ENCODE results near the gene TIMMDC1. TPM values are rescaled to one million over a fixed set of nuclear protein-coding genes. Genes with fewer than 3 reads are reported as not detected.

Gene TIMMDC1
- total RNA-seq, 1 donor from 2014 or later: 93.6 TPM

DNA sequence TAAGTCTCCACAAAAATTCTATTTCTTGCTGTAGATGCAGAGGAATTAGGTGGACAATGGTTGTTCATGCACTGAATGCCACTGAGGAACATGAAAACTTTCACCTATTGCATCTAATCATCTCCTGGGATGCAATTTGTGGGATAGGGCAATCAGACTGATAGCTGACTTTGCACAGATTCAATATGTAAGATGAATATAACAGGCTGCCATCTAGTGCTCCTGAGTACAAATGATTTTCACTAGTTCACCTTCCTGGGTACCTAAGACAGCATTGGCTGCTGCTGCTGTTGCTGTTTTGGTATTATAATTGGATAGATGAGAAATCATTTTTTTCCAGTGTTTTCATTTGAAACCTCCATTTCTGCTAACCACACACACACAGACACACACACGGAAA is 19.7 kb downstream of the TIMMDC1 start:
- Mint-ChIP-seq H3K4me1 (ENCODE audit: low read depth) (peaks cover 9% of the 10 kb centered on the region), H3K27me3 (ENCODE audit: low read depth) (no peaks in the 10 kb centered on the region)

DNA sequence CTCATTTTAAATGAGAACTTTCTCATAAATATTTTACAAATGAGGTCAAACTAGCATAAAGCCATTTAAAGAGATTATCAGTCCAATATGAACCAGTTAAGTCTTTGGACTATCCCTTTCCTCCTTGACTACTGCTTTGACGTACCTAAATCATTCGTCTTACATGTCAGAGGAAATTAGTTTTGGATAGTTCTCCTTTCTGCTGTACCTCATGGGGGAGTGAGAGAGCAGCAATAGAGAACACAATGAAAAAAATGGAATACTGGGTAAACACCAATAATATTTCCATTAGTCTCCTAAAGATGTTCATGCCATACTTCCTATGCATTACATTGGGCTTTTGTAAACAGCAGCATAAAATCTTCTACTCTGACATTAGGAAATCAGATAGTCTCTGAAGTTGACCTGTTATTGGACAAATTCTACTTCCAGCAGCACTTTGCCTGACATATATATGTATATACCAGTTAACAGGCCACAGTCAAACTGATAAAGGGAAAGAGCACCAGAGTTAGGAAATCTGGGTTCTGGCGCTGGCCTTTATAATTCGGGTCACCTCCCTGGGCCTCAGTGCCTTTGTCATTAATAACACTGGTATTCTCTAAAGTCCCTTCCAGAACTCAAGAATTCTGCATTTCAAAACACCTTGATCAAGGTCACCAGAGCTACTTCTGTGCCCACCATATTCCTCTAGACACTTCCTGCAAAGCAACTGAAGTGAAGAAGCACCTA is 26.8 kb downstream of the TIMMDC1 start:
- peaks cover 60% of the 10 kb centered on the region for H3K36me3 Mint-ChIP-seq (ENCODE audit: low read depth)
- H3K4me1 Mint-ChIP-seq (ENCODE audit: low read depth): peaks cover 6% of the 10 kb centered on the region
- H3K27ac Mint-ChIP-seq: no peak overlapping the region
- H3K27me3 Mint-ChIP-seq (ENCODE audit: low read depth): no peaks in the 10 kb centered on the region
- H3K9me3 Mint-ChIP-seq: peaks cover 4% of the 10 kb centered on the region
- H3K4me3 Mint-ChIP-seq (ENCODE audit: low read depth): no peak overlapping the region
- intact Hi-C loops (cut with micrococcal nuclease): no loop called here
- DNase-seq (ENCODE audit: low spot score): no peak

More for the DNA sequence above, 19.7 kb downstream of the TIMMDC1 start:
- intact Hi-C loops (cut with micrococcal nuclease): no loop called here
- peaks cover 92% of the 10 kb centered on the region for H3K36me3 Mint-ChIP-seq (ENCODE audit: low read depth)
- no peak overlapping the region for H3K4me3 Mint-ChIP-seq (ENCODE audit: low read depth)
- no peak for DNase-seq (ENCODE audit: low spot score)
- H3K27ac Mint-ChIP-seq: no peak overlapping the region
- peaks cover 13% of the 10 kb centered on the region for H3K9me3 Mint-ChIP-seq

DNA sequence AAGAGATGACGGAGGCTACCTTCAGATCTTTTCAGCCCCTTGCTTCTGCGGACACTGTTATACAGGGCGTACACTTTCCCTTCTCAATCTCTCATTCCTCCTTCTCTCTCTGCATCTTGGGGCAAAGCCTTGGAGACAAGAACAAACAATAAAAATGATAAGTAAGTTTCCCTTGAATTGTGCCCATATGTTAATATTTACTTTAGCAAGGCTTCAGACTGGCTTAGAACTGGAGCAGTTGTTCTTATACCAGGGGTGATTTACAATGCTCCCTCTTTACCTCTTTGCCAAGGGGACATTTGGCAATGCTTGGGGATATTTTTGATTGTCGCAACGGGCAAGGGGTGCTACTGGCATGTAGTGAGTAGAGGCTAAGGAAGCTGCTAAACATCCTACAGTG is 29.4 kb downstream of the TIMMDC1 start:
- no peak overlapping the region for H3K27ac Mint-ChIP-seq
- peaks cover 36% of the 10 kb centered on the region for H3K36me3 Mint-ChIP-seq (ENCODE audit: low read depth)
- H3K27me3 Mint-ChIP-seq (ENCODE audit: low read depth): no peaks in the 10 kb centered on the region
- no peaks in the 10 kb centered on the region for H3K9me3 Mint-ChIP-seq
- intact Hi-C loops (cut with micrococcal nuclease): no loop called here
- H3K4me3 Mint-ChIP-seq (ENCODE audit: low read depth): no peak overlapping the region
- peaks cover 3% of the 10 kb centered on the region for H3K4me1 Mint-ChIP-seq (ENCODE audit: low read depth)
- DNase-seq (ENCODE audit: low spot score): no peak

DNA sequence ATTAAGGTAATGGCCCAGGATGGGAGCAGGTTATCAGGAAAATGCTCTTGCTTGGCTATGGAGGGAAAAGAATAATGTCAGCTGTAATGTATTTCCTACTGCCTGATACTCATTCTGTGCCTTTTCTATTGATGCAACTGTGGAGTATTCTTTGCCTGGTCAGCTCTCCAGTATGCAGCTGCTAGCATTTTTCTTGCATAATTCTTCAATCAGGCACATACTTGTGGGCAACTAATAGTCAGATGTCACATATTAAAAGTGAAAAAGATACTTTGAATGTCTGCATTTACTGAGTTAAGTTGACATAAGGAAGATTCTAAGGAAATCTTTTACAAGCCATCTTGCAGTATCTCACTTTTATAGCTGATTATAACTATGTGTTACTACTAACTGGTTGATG is 31.5 kb downstream of the TIMMDC1 start:
- no peak for DNase-seq (ENCODE audit: low spot score)
- Mint-ChIP-seq H3K4me1 (ENCODE audit: low read depth) (peaks cover 4% of the 10 kb centered on the region), H3K36me3 (ENCODE audit: low read depth) (peaks cover 15% of the 10 kb centered on the region), H3K27me3 (ENCODE audit: low read depth) (no peaks in the 10 kb centered on the region), H3K9me3 (no peaks in the 10 kb centered on the region), H3K4me3 (ENCODE audit: low read depth) (no peak overlapping the region), H3K27ac (no peak overlapping the region)
- intact Hi-C loops (cut with micrococcal nuclease): no loop called here

DNA sequence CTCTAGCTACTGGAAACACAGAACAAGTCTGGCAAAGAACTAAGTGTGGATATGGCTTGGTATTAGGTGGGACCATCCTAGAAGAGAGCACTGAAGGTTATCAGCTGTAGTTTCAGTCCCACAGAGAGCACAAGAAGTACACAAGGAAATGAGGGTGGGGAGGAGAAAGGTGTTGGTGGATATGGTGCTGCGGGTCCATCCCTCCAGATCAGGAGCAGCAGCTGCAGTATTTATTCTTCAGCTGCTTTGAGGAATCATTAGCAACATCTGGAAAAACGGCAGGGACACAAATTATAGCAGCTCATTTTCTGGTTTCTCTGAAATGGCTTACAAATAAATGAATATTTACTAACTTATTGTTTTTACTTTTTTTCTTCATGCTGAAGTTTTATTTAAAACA is 32.1 kb downstream of the TIMMDC1 start:
- intact Hi-C loops (cut with micrococcal nuclease): no loop called here
- no peak for DNase-seq (ENCODE audit: low spot score)
- no peak overlapping the region for H3K27ac Mint-ChIP-seq

DNA sequence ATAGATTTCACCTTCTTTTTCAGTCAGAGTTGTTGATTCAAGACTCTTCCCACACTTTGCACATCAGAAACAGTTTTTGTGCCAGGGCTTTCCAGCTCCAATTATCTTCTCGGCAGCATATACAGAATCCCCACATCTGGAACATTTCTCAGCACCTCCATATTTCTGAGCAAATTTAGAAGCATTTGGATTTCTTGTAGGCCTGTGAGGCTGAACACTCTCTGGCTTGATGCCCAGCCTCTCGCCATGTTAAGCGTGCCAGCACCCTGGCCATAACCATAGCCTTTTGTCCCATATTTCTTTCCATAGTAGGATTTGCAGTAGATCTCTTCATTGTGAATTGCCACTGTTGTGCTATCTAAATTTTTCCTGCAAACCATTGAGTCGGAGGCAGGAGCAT is 32.8 kb downstream of the TIMMDC1 start:
- Mint-ChIP-seq H3K4me3 (ENCODE audit: low read depth) (no peak overlapping the region), H3K4me1 (ENCODE audit: low read depth) (peaks cover 4% of the 10 kb centered on the region), H3K27me3 (ENCODE audit: low read depth) (no peaks in the 10 kb centered on the region), H3K9me3 (no peaks in the 10 kb centered on the region), H3K36me3 (ENCODE audit: low read depth) (peaks cover 7% of the 10 kb centered on the region), H3K27ac (no peak overlapping the region)
- DNase-seq (ENCODE audit: low spot score): no peak
- intact Hi-C loops (cut with micrococcal nuclease): no loop called here

More for the DNA sequence above, 32.1 kb downstream of the TIMMDC1 start:
- H3K4me1 Mint-ChIP-seq (ENCODE audit: low read depth): peaks cover 4% of the 10 kb centered on the region
- H3K4me3 Mint-ChIP-seq (ENCODE audit: low read depth): no peak overlapping the region
- H3K27me3 Mint-ChIP-seq (ENCODE audit: low read depth): no peaks in the 10 kb centered on the region
- no peaks in the 10 kb centered on the region for H3K9me3 Mint-ChIP-seq
- H3K36me3 Mint-ChIP-seq (ENCODE audit: low read depth): peaks cover 12% of the 10 kb centered on the region

DNA sequence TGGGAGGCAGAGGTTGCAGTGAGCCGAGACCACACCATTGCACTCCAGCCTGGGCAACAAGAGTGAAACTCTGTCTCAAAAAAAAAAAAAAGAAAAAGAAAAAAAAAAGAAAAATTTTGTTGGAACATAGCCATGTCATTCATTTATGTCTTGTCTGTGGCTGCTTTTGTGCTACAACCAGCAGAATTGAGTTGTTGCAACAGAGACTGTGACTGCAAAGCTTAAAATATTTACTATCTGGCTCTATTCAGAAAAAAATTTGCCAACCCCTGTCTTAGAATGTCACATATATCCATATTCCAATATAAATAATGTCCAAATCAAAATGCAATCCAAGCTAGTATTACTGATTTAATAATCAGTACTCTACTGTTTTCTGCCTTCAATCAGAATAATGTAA is 35.9 kb downstream of the TIMMDC1 start:
- Mint-ChIP-seq H3K36me3 (ENCODE audit: low read depth) (no peaks in the 10 kb centered on the region), H3K27ac (no peak overlapping the region), H3K27me3 (ENCODE audit: low read depth) (peaks cover 5% of the 10 kb centered on the region), H3K4me3 (ENCODE audit: low read depth) (no peak overlapping the region), H3K4me1 (ENCODE audit: low read depth) (peaks cover 4% of the 10 kb centered on the region), H3K9me3 (no peaks in the 10 kb centered on the region)
- DNase-seq (ENCODE audit: low spot score): no peak
- intact Hi-C loops (cut with micrococcal nuclease): no loop called here

DNA sequence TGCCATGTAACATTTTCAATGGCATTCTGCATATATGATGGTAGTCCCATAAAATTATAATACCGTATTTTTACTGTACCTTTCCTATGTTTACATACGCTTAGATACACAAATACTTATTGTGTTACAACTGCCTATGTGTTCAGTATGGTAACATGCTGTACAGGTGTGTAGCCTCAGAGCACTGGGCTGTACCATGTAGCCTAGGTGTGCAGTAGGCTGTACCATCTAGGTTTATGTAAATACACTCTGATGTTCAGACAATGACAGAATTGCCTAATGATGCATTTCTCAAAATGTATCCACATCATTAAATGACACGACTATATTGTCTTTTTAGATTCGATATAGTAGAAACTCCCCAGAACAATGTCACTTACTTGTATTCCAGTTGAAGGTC is 38.4 kb downstream of the TIMMDC1 start:
- intact Hi-C loops (cut with micrococcal nuclease): no loop called here
- Mint-ChIP-seq H3K27ac (no peak overlapping the region), H3K4me1 (ENCODE audit: low read depth) (peaks cover 5% of the 10 kb centered on the region), H3K4me3 (ENCODE audit: low read depth) (no peak overlapping the region), H3K27me3 (ENCODE audit: low read depth) (peaks cover 5% of the 10 kb centered on the region), H3K9me3 (no peaks in the 10 kb centered on the region), H3K36me3 (ENCODE audit: low read depth) (no peaks in the 10 kb centered on the region)
- DNase-seq (ENCODE audit: low spot score): no peak

DNA sequence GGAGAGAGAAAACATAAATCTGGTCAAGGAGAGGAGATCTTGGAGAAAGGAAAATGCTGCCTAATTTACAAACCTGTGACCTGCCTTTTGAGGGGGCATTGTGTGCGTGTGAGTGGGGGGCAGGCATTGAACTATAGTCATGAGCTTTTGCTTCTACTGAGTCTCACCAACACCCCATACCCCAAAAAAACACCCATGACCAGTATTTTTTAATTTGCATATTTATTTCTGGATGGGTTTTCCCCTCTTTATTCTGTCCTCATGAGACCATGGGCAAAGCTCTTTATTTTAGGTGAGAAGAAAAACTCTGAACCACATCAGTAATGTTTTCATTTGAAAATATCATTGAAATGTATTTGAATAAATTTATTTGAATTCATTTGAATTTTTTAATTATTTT is 40.4 kb downstream of the TIMMDC1 start:
- H3K27ac Mint-ChIP-seq: no peak overlapping the region
- peaks cover 3% of the 10 kb centered on the region for H3K4me1 Mint-ChIP-seq (ENCODE audit: low read depth)
- no peaks in the 10 kb centered on the region for H3K9me3 Mint-ChIP-seq
- H3K36me3 Mint-ChIP-seq (ENCODE audit: low read depth): no peaks in the 10 kb centered on the region
- peaks cover 5% of the 10 kb centered on the region for H3K27me3 Mint-ChIP-seq (ENCODE audit: low read depth)
- intact Hi-C loops (cut with micrococcal nuclease): no loop called here
- DNase-seq (ENCODE audit: low spot score): no peak
- H3K4me3 Mint-ChIP-seq (ENCODE audit: low read depth): no peak overlapping the region

DNA sequence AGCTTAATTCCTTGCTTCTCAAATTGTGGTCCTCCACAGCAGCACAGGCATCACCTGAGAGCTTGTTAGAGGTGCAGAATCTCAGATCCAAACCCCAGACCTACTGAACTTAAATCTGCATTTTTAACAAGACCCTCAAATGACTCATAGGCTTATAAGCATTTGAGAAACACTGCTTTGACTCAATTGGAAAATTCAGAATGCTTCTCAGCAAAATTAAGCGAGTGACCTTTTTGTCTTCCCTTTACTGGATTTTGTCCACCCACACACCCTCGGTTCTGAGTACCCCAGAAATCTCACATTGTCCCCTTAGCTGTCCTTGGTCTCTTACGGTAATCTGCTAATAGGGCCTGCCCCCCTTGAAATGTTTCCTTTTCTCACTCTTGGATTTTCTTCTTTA is 43.2 kb downstream of the TIMMDC1 start:
- Mint-ChIP-seq H3K27me3 (ENCODE audit: low read depth) (peaks cover 5% of the 10 kb centered on the region), H3K4me1 (ENCODE audit: low read depth) (peaks cover 3% of the 10 kb centered on the region), H3K27ac (no peak overlapping the region), H3K36me3 (ENCODE audit: low read depth) (no peaks in the 10 kb centered on the region), H3K4me3 (ENCODE audit: low read depth) (no peak overlapping the region), H3K9me3 (no peaks in the 10 kb centered on the region)
- DNase-seq (ENCODE audit: low spot score): no peak
- intact Hi-C loops (cut with micrococcal nuclease): no loop called here

DNA sequence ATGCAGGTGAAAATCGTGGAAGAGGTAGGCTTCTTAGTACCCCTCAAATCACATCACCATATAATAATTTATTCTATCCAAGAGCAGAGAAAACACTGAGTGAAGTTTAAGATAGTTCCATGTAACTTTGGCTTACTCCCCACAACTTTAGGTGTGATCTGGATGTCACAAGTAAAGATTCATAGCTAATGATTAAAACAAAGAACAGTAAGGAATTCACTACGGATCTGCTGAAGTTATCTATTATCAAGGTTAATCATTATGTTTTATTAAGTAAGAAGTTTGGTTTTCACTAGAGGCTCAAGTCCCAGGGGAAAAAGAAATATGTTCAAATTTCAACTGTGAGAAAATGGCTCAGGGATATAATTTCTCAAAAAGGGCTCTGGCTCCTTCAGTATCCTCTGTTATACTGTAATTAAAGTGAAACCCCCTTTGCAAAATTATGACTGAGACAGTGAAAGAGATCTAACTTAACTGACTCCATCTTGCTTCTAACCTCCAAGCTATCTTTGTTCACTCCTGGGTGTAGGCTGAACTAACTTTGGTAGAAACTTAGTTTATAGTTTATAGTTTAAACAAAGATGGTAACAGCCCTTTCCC is 43.9 kb downstream of the TIMMDC1 start:
- intact Hi-C loops (cut with micrococcal nuclease): no loop called here
- peaks cover 5% of the 10 kb centered on the region for H3K27me3 Mint-ChIP-seq (ENCODE audit: low read depth)
- no peak overlapping the region for H3K4me3 Mint-ChIP-seq (ENCODE audit: low read depth)
- H3K4me1 Mint-ChIP-seq (ENCODE audit: low read depth): peaks cover 3% of the 10 kb centered on the region
- H3K27ac Mint-ChIP-seq: no peak overlapping the region
- no peak for DNase-seq (ENCODE audit: low spot score)
- no peaks in the 10 kb centered on the region for H3K36me3 Mint-ChIP-seq (ENCODE audit: low read depth)
- no peaks in the 10 kb centered on the region for H3K9me3 Mint-ChIP-seq

DNA sequence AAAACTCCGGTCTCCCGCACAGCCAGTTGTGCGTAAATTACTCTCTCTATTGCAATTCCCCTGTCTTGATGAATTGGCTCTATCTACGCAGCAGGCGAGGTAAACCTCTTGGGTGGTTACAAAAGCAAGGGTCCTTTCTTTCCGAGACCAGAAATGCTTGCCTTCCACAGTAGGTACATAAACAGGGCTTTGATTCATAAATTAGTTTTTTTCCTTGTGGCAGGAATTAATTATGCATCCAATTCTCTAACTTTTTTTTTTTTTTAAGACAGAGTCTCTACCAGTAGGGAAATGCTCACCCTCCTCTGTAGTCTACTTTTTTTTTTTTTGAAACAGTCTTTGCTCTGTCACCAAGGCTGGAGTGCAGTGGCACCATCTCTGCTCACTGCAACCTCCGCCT is 44.8 kb downstream of the TIMMDC1 start:
- Mint-ChIP-seq H3K4me3 (ENCODE audit: low read depth) (no peak overlapping the region), H3K4me1 (ENCODE audit: low read depth) (peaks cover 3% of the 10 kb centered on the region), H3K9me3 (no peaks in the 10 kb centered on the region), H3K27ac (no peak overlapping the region), H3K36me3 (ENCODE audit: low read depth) (no peaks in the 10 kb centered on the region), H3K27me3 (ENCODE audit: low read depth) (peaks cover 5% of the 10 kb centered on the region)
- intact Hi-C loops (cut with micrococcal nuclease): no loop called here
- DNase-seq (ENCODE audit: low spot score): no peak

DNA sequence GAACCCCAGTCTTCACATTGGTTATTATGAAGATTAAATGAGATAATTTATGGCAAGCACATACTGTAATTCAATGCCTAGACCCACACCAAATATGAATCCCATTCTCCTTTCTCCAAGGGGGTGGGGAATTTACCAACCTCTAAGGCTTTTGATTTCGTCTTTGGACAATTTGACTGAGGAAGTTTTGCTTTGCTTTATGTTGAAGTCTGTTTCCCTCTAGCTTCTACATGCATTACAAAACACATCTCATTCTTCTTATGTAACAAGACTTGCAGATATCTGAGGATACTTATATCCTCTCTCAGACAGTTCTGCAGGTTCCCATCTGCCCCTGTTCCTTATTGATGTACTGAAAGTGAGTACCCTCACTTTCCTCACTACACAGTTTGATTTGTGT is 48.9 kb downstream of the TIMMDC1 start:
- intact Hi-C loops (cut with micrococcal nuclease): no loop called here
- no peaks in the 10 kb centered on the region for H3K4me1 Mint-ChIP-seq (ENCODE audit: low read depth)
- no peak overlapping the region for H3K4me3 Mint-ChIP-seq (ENCODE audit: low read depth)
- H3K27ac Mint-ChIP-seq: no peak overlapping the region
- no peaks in the 10 kb centered on the region for H3K36me3 Mint-ChIP-seq (ENCODE audit: low read depth)
- H3K27me3 Mint-ChIP-seq (ENCODE audit: low read depth): no peaks in the 10 kb centered on the region
- DNase-seq (ENCODE audit: low spot score): no peak
- no peaks in the 10 kb centered on the region for H3K9me3 Mint-ChIP-seq
